Dedifferentiated amniotic fluid mesenchymal stem cell (primary cell): Measurements from ENCODE around the gene COX19.

Experiments used
- DNase-seq: peaks from one replicate; pipeline ENCODE4 v3.0.0-alpha.2; 2016; ENCODE audit errors: extremely low spot score

The COX19 gene

GRCh38 chr7:974820-975681, at the start of gene COX19:
Gene COX19 (minus strand): TSS chr7:975549. CDS start chr7:975509, 40 bp downstream.
- peak; percentile 79 for DNase-seq

DNA sequence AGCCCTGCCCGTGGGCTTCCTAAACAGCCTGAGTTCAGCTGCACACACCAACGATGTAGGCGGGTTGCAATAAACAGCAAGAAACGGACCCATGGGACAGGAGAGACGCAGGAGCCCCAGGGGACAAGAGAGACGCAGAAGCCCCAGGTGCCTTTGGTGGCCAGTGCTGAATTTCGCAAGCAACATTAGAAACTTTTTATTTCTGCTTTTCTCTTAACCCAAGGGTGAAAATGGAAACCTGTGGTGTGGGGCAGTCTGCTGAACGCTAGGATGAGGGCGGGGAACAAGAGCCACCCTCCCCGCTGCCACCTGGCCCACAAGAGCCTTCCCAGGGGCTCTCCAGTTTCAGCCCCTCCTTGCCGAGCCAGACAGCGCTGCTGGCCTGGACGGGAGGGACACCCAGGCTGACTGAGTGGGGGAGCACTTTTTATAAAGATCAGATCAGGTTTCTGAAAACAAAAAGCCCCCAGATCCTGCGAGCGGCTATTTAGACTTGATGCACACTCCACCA, 49.0 kb upstream of the COX19 start:
- DNase-seq = no peak

GRCh38 chr7:1022801-1023465, 47.6 kb upstream of the COX19 start:
- DNase-seq = no peak

DNA sequence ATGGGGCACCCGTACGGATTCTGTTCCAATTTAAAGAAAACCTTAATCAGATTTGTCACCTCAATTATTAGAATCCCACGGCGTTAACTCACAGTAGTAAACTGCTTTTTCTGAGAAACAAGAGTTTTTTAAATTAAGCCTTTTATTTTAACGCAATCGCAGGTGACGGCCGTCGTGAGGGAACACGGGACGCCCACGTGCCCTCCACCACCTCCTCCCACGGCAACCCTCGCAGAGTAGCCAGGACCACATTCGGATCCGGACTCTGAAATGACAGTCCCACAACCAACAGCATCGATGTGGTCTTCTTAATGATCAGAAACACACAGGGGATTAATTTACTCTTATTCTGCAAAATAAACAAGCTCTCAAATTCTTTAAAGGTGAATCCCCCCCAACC, 47.0 kb upstream of the COX19 start:
- no peak for DNase-seq

GRCh38 chr7:1021931-1022330, 46.6 kb upstream of the COX19 start:
- DNase-seq = no peak

- no peak for DNase-seq
Observed at GRCh38 chr7:1021366-1021765, 46.0 kb upstream of the COX19 start.

DNA sequence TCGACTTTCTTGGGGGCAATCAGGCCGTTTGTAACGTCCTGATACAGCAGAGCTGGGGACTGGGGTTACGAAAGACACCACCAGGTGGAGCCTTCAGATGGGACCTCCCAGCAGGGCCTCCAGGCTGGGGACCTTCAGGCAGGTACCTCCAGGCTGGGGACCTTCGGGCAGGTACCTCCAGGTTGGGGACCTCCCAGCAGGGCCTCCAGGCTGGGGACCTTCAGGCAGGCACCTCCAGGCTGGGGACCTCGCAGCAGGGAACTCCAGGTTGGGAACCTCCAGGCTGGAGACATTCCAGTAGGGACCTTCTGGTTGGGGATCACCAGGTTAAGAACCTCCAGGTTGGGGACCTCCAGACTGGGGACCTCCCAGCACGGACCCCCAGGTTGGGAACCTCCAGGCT, 45.5 kb upstream of the COX19 start:
- no peak for DNase-seq

DNA sequence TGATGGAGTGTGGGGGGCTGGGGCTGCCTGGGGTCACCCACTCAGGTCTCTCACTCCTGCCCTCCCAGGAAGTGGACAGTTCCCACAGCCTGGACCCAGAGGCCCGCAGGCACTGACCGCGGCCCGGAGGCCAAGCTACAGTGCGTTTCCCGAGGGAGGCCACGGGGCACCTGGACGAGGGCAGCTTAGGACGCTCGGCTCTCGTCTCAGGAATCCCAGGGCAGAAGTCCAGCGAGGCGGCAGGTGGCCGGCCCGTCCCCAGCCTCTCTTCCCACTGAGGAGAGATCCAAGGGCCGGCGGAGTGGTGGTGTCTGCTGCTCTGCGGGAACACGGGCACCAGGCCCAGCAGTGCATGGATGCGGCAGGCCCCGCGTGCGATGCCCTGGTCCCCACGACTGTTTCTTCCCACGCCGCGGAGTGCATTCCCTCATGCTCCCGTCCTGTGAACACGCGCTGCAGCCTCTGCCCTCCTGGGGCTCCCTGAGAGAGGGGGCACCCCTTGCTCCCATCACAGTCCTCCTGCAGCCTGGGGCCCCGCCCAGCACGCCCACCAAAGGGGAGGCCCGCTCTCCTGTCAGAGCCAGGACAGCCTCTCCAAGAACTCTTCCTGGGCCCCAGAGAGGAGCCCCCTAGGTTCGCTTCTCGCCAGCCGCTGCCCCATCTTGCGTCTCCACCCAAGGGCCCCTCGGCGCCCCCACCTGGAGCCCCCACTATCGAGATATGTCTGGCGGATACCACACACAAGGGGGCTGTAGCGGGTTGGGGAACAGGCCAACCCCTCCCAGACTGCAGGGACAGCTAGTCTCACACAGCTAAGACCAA, 44.7 kb upstream of the COX19 start:
- DNase-seq = no peak

GRCh38 chr7:1019255-1019785, 44.0 kb upstream of the COX19 start:
- no peak for DNase-seq

DNA sequence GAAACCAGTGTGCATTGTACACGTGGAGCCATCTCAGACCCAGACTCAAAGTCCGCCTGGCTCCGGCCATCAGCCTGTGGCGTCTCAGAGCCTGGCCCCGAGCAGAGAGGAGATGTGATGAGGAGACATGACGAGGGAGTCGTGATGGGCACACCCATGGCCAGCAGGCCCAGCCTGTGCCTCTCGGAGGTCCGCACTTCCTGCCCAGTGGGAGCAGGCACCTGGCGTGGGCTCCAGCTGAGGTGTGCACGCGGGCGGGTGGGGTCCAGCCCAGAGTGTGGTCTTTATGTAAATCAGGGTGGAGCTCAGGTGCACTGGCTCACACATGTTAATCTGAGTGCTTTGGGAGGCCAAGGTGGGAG, 43.0 kb upstream of the COX19 start:
- DNase-seq = no peak

GRCh38 chr7:1017586-1018333, 42.4 kb upstream of the COX19 start:
- DNase-seq = no peak

DNA sequence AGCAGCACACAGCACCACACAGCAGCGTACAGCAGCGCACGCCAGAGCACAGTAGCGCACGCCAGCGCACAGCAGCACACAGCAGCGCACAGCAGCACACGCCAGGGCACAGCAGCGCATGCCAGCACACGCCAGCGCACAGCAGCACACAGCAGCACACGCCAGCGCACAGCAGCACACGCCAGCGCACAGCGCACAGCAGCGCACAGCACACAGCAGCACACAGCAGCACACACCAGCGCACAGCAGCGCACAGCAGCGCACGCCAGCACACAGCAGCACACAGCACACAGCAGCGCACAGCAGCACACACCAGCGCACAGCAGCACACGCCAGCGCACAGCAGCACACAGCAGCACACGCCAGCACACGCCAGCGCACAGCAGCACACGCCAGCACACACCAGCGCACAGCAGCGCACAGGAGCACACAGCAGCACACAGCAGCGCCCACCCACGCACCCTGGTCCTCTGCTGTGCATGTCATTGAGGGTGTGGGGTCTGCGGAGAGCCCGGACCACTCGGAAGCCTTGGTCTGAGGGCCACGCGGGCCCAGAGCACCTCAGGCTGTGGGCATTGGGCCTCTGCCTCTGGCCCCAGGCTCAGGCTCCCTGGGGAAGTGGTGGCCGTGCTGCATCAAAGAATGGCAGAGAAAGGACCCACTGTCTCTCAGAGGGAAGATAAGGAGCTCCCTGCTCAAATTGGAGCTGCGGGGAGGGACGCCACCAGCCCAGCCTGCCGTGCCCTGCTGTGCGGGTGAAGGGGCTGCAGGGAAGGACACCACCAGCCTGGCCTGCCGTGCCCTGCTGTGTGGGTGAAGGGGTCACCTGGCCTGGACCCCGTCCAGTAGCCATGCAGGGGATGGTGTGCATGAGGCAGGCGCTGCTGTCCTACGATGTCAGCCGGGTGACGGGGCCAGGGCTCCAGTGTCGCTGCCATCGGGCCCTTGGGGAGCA, 41.5 kb upstream of the COX19 start:
- DNase-seq = no peak

DNA sequence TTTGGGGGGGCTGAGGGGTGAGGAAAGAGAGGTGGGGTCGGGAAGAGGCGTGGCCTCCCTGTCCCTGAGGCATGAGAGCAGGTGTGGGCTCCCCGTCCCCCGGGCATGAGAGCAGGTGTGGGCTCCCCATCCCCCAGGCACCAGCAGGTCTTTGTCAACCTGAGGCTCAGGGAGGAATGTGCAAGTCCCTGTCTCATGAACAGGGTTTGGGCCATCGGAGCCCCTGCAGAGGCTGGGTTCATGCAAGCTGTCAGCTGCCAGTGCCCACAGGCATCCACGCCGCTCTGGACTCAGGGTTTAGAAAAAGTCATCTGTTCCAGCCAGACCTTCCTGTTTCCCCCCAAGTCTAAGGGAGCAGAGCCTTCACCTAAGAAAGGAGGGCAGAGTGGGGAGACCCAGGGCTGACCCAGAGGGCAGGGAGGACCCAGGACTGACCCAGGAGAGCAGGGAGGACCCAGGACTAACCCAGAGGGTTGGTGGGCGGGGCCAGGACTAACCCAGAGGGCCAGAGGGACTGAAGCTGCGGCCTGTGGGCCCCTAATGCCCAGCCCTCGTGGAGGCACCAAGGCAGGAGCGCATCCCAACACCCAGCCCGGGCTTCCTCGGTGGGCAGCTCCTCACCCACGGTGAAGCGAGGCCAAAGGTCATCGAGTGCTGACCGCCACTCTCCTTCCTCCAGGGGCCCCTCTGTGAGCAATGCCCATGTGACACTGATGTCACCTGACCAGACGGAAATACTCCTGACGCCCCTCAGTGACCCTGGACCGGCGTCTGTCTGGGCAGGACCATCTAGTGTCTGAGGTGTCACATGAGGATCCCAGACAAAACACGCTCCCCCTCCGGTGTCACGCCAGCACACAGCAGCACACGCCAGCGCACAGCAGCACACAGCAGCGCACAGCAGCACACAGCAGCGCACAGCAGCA, 40.1 kb upstream of the COX19 start:
- DNase-seq = no peak

DNA sequence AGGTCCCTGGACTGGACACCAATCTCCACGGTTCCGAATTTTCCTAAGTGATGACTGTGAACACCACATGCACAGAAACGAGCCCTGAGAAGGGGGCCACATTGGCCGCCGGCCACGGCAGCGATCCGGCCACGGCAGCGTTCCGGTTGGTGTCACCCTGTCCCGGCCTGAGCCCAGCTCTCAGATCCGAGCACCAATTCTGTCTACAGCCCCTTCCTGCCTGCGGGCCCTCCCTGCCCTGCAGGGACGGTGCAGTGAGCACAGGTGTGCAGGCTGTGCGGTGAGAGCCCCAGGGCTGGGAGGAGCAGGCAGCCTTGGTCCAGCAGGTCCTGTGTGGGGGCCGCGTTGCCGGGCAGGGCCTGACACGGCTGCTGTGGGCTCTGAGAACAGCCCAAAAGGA, 39.3 kb upstream of the COX19 start:
- DNase-seq = no peak

- no peak for DNase-seq
Observed at GRCh38 chr7:1013581-1013980, 38.2 kb upstream of the COX19 start.

DNA sequence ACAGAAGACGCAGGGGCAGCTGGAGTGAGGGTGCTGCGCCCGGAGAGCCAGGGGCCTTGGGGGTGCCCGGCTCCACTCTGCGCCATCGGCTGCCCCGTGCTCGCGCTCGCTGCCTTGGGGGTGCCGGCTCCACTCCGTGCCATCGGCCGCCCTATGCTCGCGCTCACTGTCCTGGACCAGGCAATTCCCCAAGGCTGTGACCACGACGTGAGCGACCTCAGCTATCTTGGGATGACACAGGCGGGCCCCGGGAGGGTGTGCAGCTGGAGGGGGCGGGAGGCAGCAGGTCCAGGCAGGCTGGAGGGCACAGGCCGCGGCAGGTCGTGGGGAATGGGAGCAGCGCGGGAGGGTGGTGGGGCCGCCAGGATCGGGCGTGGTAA, 37.4 kb upstream of the COX19 start:
- DNase-seq = no peak

DNA sequence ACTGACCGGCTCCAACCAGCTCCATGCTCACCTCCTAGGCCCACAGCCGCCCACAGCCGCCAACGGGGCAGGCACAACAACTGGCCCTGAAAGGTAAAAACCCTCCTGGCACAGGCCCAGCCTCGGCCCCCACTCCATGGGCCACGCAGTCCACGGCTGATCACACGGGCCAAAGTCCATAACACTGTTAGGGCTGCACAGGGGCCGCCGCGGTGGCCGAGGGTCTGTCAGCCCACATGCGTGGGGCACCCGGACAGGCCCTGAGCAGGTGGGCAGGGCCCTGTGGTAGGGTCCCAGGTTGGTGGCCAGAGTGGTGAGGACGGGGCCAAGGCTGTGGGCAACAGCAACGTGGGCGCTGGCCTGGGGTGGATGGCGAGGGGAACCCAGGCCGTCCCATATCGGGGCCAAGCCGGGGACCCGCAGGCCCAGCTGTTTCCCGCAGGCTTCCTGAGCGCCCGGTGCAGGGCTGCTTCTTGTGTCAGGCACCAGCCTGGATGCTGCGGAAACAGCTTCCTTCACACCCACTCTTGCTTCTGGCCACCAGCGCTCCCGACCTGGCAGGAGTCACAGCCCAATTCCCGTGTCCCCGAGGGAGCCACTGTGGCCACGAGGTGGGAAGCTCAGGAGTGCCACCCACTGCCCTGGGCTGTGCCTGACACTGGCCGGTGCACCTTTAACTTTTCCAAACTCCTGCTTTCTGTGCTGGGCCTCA, 36.8 kb upstream of the COX19 start:
- no peak for DNase-seq

DNA sequence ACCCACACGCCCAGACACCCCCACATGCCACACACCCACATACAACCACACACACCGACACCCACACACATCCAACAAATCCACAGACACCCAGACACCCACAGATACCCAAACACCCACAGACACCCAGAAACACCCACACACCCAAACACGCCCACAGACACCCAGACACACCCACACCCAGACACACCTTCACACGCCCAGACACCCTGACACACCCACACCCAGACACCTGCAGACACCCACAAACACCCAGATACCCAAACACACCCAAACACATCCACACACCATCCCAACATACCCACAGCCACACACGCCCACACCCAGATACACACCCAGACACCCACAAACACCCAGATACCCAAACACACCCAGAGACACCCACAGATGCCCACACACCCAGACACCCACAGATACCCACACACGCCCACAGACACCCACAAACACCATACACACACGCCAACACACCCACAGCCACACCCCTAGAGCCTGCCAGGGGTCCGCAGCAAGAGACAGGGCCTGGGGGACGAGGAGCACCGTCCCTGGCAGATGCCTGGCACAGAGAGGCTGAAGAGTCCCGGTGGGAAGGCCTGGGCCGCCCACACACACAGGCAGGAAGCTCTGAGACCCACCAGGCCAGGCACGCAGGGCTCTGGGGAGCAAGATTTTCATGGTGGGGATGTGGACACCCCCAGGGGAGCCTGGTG, 36.1 kb upstream of the COX19 start:
- DNase-seq = no peak
